ENCODE measurements around the gene NDUFB6.

NDUFB6 gene

DNA sequence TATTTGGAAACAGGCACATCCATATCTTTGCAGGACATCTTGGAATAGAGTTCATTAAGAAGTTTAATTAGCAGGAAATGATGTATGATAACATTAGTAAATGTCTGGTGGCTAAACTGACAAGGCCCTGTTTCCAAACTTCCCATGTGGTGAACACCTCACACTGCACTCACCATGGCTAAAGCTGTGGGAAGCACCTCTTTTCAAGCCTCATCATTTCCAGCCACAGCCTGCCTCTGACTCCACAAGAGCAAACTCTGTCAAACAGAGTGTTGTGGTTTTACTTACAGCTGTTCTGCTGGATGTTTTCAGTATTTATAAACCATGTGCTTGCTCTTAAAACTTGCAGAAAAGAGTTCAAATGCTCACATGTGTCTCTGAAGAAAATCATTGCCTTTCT, 14.9 kb upstream of the NDUFB6 start:
- Histone ChIP-seq H3K36me3 (ENCODE audit: control insufficient read depth in 2 of 2, insufficient read depth in 2 of 2, low read length in 2 of 2) (no peaks in the 10 kb centered on the region), H3K9ac (ENCODE audit: low read length in 2 of 2) (no peak overlapping the region), H3K4me3 (ENCODE audit: low read length in 2 of 2) (no peak overlapping the region), H3K27me3 (ENCODE audit: control insufficient read depth in 1 of 2, insufficient read depth in 2 of 2, low read length in 2 of 2) (peaks cover 0 to 2% of the 10 kb centered on the region in 2 donors), H3K4me1 (ENCODE audit: control insufficient read depth, insufficient read depth, low read length) (no peaks in the 10 kb centered on the region), H3K9me3 (ENCODE audit: control insufficient read depth in 2 of 2, low read length in 2 of 2) (no peaks in the 10 kb centered on the region), H3K27ac (ENCODE audit: low read length) (no peak overlapping the region)

DNA sequence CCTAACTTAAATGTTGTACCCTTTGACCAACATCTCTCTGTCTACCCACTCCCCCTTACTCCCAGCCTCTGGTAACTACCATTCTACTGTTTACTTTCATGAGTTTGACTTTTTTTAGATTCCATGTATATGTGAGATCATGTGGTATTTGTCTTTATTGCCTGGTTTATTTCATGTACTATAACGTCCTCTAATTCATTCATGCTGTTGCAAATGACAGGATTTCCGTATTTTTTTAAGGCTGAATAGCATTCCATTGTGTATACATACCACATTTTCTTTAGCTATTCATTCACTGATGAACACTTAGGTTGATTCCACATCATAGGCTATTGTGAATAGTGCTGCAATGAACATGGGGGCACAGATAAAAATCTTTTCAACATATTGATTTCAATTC, 11.8 kb upstream of the NDUFB6 start:
- Histone ChIP-seq H3K4me1 (ENCODE audit: control insufficient read depth, insufficient read depth, low read length) (no peaks in the 10 kb centered on the region), H3K27ac (ENCODE audit: low read length) (no peak overlapping the region), H3K27me3 (ENCODE audit: control insufficient read depth in 1 of 2, insufficient read depth in 2 of 2, low read length in 2 of 2) (peaks cover 0 to 2% of the 10 kb centered on the region in 2 donors), H3K4me3 (ENCODE audit: low read length in 2 of 2) (no peak overlapping the region), H3K9ac (ENCODE audit: low read length in 2 of 2) (no peak overlapping the region), H3K36me3 (ENCODE audit: control insufficient read depth in 2 of 2, insufficient read depth in 2 of 2, low read length in 2 of 2) (no peaks in the 10 kb centered on the region), H3K9me3 (ENCODE audit: control insufficient read depth in 2 of 2, low read length in 2 of 2) (no peaks in the 10 kb centered on the region)

DNA sequence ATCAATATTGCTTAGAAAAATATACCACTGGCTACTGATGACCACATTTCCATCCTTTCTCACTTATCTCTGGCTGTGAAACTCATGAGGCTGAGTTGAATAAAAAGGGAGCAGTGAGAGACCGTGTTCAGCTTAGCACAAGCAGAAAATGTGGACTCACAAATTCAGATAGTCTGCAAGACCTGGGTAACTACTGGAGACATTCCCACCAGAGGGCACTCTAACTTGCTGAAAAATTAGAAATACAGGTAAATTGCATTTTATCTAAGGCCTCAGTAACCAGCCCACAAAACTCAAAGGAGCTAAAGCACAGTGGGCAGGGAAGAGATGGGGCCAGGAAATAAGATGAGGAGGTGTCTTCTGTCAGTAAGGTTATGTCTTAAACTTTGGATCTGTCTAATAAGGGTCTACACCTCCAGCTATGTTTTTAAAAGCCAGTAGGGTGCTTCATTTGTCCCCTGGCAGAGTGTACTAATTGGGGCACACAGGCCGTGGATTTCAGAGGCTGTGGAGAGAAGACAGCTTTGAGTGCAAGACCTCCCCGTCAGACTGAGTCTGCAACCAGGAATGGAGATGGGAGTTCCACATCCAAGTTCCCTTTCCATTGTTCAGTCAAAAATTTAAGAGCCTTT, 8.7 kb upstream of the NDUFB6 start:
- no peak overlapping the region for H3K27ac ChIP-seq (ENCODE audit: low read length)
- H3K36me3 ChIP-seq (ENCODE audit: control insufficient read depth in 2 of 2, insufficient read depth in 2 of 2, low read length in 2 of 2): no peaks in the 10 kb centered on the region
- H3K9me3 ChIP-seq (ENCODE audit: control insufficient read depth in 2 of 2, low read length in 2 of 2): no peaks in the 10 kb centered on the region
- H3K9ac ChIP-seq (ENCODE audit: low read length in 2 of 2): no peak overlapping the region
- peaks cover 2% of the 10 kb centered on the region in 2 donors for H3K27me3 ChIP-seq (ENCODE audit: control insufficient read depth in 1 of 2, insufficient read depth in 2 of 2, low read length in 2 of 2)
- H3K4me1 ChIP-seq (ENCODE audit: control insufficient read depth, insufficient read depth, low read length): no peaks in the 10 kb centered on the region
- no peak overlapping the region for H3K4me3 ChIP-seq (ENCODE audit: low read length in 2 of 2)

DNA sequence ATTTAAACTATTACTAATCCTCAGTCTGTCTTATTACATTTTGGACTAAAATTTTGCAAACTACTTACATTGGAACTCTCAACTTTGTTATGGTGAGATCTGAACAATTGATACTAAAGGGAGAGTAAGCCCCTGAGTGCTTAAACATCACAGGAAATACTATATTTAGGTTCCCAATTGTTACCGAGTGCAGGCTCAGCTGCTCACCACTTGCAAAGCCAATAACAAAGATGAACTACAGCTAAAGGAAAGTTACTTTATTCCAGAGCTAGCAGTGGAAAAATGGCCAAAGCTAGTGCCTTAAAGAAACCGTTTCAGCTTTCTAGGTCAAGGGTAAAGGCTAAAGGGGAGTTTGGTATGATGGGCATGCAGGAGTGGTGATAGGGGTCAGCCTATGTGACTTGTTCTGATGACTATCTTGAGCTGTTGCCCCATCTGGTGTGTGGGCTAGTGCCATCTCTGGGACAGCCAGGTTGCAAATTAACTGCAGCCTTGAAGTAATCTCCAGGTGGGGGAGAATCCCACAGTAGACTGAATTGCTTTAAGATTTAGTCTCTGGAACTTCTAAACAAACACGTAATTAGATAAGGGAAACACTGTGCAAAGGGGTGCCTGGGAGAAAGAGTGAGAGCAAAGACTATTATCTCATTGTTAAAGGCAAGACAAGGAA, 7.8 kb upstream of the NDUFB6 start:
- H3K36me3 ChIP-seq (ENCODE audit: control insufficient read depth in 2 of 2, insufficient read depth in 2 of 2, low read length in 2 of 2): no peaks in the 10 kb centered on the region
- no peaks in the 10 kb centered on the region for H3K4me1 ChIP-seq (ENCODE audit: control insufficient read depth, insufficient read depth, low read length)
- no peaks in the 10 kb centered on the region for H3K9me3 ChIP-seq (ENCODE audit: control insufficient read depth in 2 of 2, low read length in 2 of 2)
- no peak overlapping the region for H3K9ac ChIP-seq (ENCODE audit: low read length in 2 of 2)
- no peak overlapping the region for H3K4me3 ChIP-seq (ENCODE audit: low read length in 2 of 2)
- peaks cover 0 to 2% of the 10 kb centered on the region in 2 donors for H3K27me3 ChIP-seq (ENCODE audit: control insufficient read depth in 1 of 2, insufficient read depth in 2 of 2, low read length in 2 of 2)
- H3K27ac ChIP-seq (ENCODE audit: low read length): no peak overlapping the region

DNA sequence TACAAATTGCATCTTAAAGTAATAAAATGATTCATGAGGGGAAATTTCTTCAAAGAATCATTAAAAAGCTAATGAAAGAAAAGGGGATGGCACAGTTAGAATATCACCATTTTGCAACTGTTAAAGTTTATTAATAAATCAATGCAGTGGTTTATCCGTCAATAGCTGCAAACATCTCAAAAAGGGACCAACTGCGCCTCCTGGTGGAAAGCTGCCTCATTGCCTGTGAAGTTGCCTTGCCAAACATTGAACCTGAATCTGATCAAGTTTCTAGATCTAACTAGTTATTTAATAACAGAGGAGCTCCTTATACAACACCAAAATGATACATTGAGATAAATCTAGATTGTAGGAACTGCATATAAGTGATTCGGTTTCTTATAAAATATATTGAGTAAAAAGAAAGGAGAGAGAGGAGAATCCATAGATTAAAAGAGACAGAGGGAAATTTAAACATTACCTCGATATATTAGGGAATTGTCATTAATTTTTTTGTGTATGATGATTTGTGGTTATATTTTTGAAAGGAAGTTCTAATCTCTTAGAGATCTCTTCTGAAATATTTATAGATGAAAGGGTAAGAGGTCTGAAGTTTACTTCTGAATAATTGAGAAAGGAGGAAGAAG, 6.9 kb upstream of the NDUFB6 start:
- Histone ChIP-seq H3K9ac (ENCODE audit: low read length in 2 of 2) (no peak overlapping the region), H3K27ac (ENCODE audit: low read length) (no peak overlapping the region), H3K36me3 (ENCODE audit: control insufficient read depth in 2 of 2, insufficient read depth in 2 of 2, low read length in 2 of 2) (no peaks in the 10 kb centered on the region), H3K4me3 (ENCODE audit: low read length in 2 of 2) (no peak overlapping the region), H3K9me3 (ENCODE audit: control insufficient read depth in 2 of 2, low read length in 2 of 2) (no peaks in the 10 kb centered on the region), H3K27me3 (ENCODE audit: control insufficient read depth in 1 of 2, insufficient read depth in 2 of 2, low read length in 2 of 2) (peaks cover 0 to 2% of the 10 kb centered on the region in 2 donors), H3K4me1 (ENCODE audit: control insufficient read depth, insufficient read depth, low read length) (no peaks in the 10 kb centered on the region)

DNA sequence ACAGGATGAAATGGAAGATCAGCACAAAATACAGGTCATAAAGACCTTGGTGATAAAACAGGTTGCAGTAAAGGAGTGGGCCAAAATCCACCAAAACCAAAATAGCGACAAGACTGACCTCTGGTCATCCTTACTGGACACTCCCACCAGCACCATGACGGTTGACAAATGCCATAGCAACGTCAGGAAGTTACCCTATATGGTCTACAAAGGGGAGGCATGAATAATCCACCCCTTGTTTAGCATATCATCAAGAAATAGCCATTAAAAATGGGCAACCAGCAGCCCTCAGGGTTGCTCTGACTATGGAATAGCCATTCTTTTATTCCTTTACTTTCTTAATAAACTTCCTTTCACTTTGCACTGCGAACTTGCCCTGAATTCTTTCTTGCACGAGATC, 6.0 kb upstream of the NDUFB6 start:
- H3K36me3 ChIP-seq (ENCODE audit: control insufficient read depth in 2 of 2, insufficient read depth in 2 of 2, low read length in 2 of 2): no peaks in the 10 kb centered on the region
- no peaks in the 10 kb centered on the region for H3K4me1 ChIP-seq (ENCODE audit: control insufficient read depth, insufficient read depth, low read length)
- peaks cover 0 to 2% of the 10 kb centered on the region in 2 donors for H3K27me3 ChIP-seq (ENCODE audit: control insufficient read depth in 1 of 2, insufficient read depth in 2 of 2, low read length in 2 of 2)
- H3K9ac ChIP-seq (ENCODE audit: low read length in 2 of 2): no peak overlapping the region
- peak overlapping the region in 1 of 2 donors; percentile 22 for H3K4me3 ChIP-seq (ENCODE audit: low read length in 2 of 2)
- no peaks in the 10 kb centered on the region for H3K9me3 ChIP-seq (ENCODE audit: control insufficient read depth in 2 of 2, low read length in 2 of 2)
- no peak overlapping the region for H3K27ac ChIP-seq (ENCODE audit: low read length)

DNA sequence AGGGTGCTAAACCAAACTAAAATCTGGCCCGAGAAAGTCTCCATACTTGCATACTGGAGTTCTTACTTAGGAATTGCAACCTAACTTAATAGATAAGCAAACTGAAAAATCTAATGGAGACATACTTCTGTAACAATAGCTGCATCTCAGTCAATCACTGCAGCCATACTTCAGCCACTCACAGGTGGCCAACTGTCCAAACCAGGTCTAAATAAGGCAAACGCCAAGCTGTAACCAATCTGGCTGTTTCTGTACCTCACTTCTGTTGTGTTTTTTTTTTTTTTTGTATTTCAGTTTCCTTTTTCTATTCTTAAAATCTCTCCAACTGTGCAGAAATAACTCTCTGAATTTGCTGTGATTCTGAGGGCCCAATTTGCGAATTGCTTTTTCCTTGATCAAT, 4.4 kb upstream of the NDUFB6 start:
- no peak overlapping the region for H3K9ac ChIP-seq (ENCODE audit: low read length in 2 of 2)
- no peak overlapping the region for H3K27ac ChIP-seq (ENCODE audit: low read length)
- H3K4me1 ChIP-seq (ENCODE audit: control insufficient read depth, insufficient read depth, low read length): peaks cover 2% of the 10 kb centered on the region
- peaks cover 0 to 2% of the 10 kb centered on the region in 2 donors for H3K27me3 ChIP-seq (ENCODE audit: control insufficient read depth in 1 of 2, insufficient read depth in 2 of 2, low read length in 2 of 2)
- H3K36me3 ChIP-seq (ENCODE audit: control insufficient read depth in 2 of 2, insufficient read depth in 2 of 2, low read length in 2 of 2): no peaks in the 10 kb centered on the region
- no peaks in the 10 kb centered on the region for H3K9me3 ChIP-seq (ENCODE audit: control insufficient read depth in 2 of 2, low read length in 2 of 2)
- H3K4me3 ChIP-seq (ENCODE audit: low read length in 2 of 2): no peak overlapping the region

DNA sequence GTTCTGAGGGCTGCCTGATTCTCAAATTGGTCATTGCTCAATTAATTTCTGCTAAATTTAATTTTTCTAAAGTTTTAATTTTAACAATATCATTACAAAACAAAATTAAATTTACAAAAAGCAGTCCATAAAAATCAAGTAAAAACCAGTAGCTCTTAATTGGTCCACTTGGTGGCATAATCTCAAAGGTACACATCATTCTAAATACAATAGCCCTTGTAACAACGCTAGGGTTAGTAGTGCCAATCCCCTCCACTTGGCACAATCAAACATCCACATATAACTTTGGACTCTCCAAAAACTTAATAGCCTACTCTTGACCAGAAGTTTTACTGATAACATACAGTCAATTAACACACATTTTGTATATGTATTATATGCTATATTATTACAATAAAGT, 1.9 kb upstream of the NDUFB6 start:
- no peak overlapping the region for H3K27ac ChIP-seq (ENCODE audit: low read length)
- H3K9ac ChIP-seq (ENCODE audit: low read length in 2 of 2): no peak overlapping the region
- peaks cover 0 to 2% of the 10 kb centered on the region in 2 donors for H3K27me3 ChIP-seq (ENCODE audit: control insufficient read depth in 1 of 2, insufficient read depth in 2 of 2, low read length in 2 of 2)
- peaks cover 8% of the 10 kb centered on the region for H3K4me1 ChIP-seq (ENCODE audit: control insufficient read depth, insufficient read depth, low read length)
- no peaks in the 10 kb centered on the region for H3K9me3 ChIP-seq (ENCODE audit: control insufficient read depth in 2 of 2, low read length in 2 of 2)
- peaks cover 0 to 4% of the 10 kb centered on the region in 2 donors for H3K36me3 ChIP-seq (ENCODE audit: control insufficient read depth in 2 of 2, insufficient read depth in 2 of 2, low read length in 2 of 2)
- H3K4me3 ChIP-seq (ENCODE audit: low read length in 2 of 2): no peak overlapping the region

DNA sequence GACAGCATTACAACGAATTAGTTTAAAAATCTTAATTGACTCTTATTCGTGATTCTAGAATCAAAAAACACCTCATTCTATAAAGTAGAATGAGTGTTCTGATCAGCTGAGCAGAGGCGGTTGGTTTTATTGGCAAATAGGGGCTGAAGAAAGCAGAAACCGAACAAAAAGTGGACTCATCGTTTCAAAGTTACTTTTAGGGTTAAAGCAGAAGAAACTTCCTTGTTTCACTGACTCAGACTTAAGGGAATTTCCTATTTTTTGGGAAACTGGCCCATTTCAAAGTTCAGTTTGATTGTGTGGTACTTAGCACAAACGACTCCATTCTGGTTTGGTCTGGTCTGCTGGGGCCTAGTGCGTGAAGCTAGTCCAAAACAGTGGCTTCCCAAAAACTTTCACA, 862 bp upstream of the NDUFB6 start:
- Histone ChIP-seq H3K9me3 (ENCODE audit: control insufficient read depth in 2 of 2, low read length in 2 of 2) (no peaks in the 10 kb centered on the region), H3K36me3 (ENCODE audit: control insufficient read depth in 2 of 2, insufficient read depth in 2 of 2, low read length in 2 of 2) (peaks cover 0 to 4% of the 10 kb centered on the region in 2 donors), H3K27ac (ENCODE audit: low read length) (peak overlapping the region; percentile 93), H3K9ac (ENCODE audit: low read length in 2 of 2) (peak overlapping the region in 1 of 2 donors; percentile 97), H3K27me3 (ENCODE audit: control insufficient read depth in 1 of 2, insufficient read depth in 2 of 2, low read length in 2 of 2) (peaks cover 0 to 2% of the 10 kb centered on the region in 2 donors), H3K4me3 (ENCODE audit: low read length in 2 of 2) (peak overlapping the region; percentile 98 to 99), H3K4me1 (ENCODE audit: control insufficient read depth, insufficient read depth, low read length) (peaks cover 8% of the 10 kb centered on the region)

DNA sequence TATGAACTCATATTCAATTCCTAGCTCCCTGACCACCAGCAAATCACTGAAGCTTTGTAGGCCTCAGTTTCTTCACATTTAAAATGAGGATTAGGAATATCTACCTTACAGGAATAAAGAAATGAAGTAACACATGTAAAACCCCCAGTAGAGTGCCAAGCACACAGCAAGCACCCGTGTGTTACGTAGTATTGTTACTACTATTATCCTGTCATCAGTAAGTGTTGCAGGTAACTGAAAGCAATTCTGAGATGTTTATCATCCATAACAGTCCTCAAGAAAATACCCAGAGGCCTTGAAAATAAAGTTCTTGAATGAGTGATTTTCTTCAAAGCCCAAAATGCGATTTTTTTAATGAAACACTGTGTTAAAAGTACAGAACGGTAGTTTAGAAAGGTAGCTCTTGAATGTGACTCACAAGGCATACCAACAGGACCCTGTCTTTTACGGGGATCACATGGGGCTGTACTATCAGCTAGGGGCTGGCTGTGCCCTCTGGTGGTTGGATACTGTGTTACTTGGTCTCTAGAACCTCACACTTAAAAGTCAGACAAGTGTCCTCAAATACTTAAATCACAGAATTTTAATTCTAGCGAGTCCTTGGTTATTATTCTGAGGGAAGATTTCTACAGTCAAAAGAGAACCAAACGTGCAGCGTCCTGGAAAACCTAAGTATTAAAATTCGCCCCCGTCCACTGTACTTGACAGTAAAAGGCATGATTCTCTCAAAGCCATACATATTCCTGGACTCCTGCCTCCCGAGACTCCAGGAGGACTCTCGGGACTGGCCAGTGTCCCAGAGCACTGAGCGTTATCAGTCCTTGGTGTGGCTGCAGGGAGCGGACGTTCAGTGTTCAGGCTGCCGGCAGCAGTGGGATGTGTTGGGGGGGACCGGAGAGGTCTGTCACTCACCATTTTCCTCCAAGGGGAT, 725 bp downstream of the NDUFB6 start:
- Histone ChIP-seq H3K9me3 (ENCODE audit: control insufficient read depth in 2 of 2, low read length in 2 of 2) (no peaks in the 10 kb centered on the region), H3K27me3 (ENCODE audit: control insufficient read depth in 1 of 2, insufficient read depth in 2 of 2, low read length in 2 of 2) (no peaks in the 10 kb centered on the region), H3K4me3 (ENCODE audit: low read length in 2 of 2) (peak overlapping the region; percentile 98 to 99), H3K27ac (ENCODE audit: low read length) (peak overlapping the region; percentile 93), H3K36me3 (ENCODE audit: control insufficient read depth in 2 of 2, insufficient read depth in 2 of 2, low read length in 2 of 2) (peaks cover 4 to 6% of the 10 kb centered on the region in 2 donors), H3K4me1 (ENCODE audit: control insufficient read depth, insufficient read depth, low read length) (peaks cover 8% of the 10 kb centered on the region), H3K9ac (ENCODE audit: low read length in 2 of 2) (peak overlapping the region; percentile 97)
